Activated CD4-positive, alpha-beta T cell treated with anti-CD3 and anti-CD28 coated beads for 1 hour (primary cell): ENCODE data around the gene ZFYVE28.

Experiments
- DNase-seq: peaks from one replicate; pipeline ENCODE4 v3.0.0-alpha.2; 2020

ZFYVE28 gene

DNA sequence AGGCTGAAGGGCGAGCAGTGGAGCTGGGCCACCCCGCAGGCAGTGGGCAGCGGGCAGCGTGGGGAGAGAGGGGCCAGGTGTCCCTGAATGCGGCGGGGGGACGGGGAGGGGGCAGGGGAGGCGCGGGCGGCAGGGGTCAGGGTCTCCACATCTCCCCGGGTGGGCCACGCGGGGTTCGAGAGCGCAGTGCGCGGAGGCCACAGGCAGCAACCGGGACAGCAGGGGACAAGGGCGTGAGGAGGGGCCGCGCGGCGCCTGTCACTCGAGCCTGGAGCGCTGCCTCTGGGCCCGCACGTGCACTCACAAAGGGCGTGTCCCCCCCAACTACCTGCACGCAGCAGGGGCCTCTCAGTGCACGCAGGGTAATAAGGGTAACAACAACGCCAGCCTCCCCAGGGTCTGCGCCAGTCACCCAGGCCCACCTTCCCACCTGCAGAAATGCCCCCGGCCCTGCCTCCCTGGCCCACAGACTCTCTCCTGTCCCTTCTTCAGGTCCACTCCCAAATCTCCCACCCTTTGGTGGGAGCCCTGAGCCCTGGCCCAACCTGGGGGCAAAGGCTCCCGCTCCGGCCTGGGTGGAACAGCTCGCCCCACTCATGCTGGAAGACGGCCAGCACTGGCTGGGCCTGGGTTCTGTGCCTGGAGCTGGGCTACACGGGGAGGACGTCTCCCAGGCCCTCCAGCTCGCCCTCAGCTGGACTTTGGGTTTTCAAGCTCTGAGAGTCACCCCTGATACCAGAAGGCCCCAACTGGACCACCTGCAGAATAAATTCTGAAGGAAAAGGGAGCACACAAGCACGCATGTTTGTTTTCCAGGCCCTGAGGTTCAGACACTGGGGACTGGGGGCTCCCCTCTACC is 53.2 kb downstream of the ZFYVE28 start:
- no peak for DNase-seq

DNA sequence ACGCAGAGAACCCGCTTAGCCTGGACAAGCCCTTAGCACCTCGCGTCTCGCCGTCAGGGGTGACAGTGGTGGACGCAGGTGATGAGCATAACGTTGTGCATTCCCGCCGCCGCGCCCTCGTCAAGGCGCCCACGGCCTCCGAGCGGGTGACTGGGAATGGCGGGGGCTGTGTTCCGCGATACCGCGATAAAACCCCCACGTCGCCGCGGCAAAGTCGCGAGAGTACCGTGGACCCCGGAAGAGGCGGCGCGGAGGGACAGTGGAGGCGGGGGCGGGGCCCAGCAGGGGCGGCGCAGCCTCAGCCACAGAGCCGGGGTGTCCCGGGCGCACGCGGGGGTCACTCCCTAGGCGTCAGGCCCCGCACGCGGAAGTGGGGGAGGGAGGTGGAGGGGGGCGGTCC is 53.8 kb downstream of the ZFYVE28 start:
- peak; percentile 40 for DNase-seq

DNA sequence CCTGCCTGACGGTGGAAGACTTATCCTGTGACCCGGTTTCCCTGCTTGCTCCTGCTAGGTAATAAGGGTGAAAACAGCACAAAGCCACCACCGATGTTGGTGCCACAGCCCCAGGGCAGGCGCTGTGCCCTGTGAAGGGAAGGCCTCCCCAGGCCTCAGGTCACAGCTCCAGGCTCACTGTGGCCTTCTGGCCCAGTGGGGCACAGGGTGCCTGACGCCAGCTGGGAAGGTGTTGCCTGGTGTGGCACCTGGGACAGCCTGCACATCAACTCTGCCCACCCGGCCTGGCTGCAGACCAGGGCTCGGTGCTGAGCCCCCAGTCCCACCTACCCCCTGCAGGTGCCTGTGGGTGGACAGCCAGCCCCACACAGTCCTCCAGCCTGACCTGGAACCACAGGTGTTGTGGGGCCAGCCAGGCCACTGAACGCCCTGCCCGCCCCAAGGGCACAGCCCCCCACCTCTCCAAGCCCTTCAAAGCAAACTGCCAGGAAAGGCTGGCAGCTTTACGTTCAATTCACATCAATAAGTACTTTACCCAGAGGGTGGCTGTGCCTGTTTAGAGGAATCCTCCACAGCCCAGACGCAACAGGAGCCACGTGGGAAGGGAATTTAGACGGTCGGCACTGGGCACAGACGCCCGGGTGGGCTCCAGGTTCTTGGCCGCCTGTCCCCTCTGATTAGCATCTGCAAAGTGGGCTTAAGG is 54.3 kb downstream of the ZFYVE28 start:
- no peak for DNase-seq

DNA sequence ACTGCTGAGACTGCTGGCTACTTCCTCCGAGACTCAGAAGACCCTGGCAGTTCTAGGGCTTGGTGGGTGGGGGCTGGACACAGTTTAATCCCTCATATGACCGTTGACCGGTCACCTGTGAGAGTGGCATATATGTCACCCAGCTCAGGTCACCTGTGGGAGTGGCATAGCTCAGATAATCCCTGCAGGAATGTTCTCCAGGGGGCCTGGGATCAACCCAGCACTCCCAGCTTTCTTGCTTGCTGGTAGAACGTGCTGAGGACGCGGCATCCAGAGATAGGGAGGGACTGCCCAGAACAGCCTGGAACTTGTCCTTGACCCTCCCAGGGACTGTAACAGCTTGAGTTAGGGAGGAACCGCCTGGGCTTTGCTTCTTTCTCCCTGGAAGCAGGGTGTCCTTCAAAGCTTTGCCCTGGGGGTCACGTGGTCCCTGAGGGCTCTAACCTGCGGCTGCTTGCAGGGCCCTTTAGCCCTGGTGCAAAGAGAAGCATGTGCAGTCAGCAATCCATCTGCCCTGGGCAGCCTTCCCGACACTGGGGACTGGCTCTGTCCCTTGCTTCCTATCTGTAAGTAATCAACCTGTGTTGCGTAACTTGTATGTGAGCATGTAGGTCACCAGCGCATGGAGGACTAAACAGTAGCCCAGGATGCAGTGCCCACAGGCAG is 55.3 kb downstream of the ZFYVE28 start:
- DNase-seq, result no peak

DNA sequence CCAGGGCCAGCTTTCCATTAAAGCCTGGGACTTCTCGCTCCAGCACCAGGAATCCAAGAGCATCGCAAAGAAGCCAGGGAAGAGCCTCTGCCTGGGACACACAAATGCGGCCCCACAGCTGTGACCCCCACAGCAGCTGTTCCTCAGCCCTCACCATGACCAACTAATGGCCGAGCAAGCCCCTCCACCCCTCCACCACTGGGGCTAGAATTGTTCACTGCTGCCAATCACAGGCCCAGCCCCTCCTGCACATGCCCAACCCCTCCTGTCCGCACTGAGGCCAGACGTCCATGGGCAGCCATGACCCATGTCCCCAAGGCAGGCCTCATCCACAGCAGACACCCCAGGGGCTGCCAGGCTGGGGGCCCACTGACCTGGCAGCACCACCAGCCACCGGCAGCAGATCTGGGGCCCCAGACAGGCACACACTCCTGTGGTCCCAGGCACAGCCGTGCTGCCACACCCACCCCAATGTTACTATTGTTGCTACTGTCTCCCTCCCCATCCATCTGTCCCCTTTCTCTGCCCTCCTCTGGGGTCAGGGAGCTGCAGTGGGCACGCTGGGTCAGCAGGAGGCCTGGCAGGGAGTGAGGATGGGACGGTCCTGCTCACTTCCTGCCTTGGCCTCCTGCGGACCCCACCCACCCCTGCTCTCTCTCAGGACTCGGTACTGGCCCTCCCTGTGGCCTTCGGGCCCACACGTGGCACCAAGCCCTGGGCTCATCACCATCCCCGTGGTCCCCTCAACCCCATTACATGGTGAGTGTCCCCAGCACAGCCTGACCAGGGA is 56.0 kb downstream of the ZFYVE28 start:
- DNase-seq, result no peak

DNA sequence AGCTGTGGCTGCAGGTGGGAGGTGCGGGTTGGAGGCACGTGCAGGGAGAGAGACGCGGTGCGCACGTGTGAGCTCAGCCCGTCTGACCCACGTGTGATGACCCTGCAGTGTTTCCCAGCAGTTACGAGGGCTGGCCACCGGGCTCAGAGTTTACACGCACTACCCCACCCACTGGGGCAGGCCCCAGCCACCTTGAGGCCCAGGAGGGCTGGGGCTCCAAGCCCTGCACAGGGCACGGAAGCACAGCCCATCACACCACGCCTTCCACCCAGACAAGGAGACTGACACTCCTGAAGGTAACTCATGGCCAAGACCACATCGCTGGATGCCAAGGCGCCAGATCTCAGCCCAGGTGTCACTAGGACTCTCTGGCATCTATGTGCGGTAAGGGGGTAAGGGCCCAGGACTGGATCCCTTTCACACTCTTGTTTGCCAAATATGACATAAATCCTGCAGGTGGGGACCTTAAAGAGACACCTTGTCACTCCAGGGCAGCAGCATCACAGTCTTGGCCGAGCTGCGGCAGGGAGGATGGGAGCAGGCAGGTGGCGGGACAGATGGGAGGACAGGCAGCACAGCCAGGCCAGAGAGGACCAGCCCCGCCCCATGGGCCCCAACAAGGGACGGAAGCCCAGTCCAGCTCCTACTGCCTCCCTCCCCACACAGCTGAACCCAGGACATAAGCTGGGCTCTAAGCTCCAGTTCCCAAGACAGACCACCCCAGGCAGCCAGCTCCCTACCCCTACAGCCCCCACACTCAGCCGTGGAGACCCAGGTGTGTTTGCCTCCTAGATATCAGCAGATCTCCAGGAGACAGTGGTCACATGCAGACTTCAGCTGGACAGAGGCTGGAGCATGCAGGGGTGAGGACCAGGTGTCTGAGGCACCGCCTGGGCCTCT is 56.8 kb downstream of the ZFYVE28 start:
- DNase-seq, result no peak

DNA sequence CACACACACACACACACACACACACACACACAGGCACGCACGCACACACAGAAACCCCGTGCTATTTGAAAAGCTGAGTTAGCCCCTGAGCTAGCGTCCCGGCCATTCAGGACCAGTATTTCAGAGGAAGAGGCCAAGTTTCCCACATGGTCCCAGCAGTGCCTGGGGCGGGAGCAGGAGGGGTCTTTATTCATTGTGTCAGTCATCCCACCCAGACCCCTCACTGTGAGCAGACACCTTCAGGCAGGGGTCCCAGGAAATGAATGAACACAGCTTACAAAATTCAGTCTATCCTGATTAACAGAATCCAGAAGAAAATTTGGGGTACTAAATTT is 58.1 kb downstream of the ZFYVE28 start:
- DNase-seq, result no peak

DNA sequence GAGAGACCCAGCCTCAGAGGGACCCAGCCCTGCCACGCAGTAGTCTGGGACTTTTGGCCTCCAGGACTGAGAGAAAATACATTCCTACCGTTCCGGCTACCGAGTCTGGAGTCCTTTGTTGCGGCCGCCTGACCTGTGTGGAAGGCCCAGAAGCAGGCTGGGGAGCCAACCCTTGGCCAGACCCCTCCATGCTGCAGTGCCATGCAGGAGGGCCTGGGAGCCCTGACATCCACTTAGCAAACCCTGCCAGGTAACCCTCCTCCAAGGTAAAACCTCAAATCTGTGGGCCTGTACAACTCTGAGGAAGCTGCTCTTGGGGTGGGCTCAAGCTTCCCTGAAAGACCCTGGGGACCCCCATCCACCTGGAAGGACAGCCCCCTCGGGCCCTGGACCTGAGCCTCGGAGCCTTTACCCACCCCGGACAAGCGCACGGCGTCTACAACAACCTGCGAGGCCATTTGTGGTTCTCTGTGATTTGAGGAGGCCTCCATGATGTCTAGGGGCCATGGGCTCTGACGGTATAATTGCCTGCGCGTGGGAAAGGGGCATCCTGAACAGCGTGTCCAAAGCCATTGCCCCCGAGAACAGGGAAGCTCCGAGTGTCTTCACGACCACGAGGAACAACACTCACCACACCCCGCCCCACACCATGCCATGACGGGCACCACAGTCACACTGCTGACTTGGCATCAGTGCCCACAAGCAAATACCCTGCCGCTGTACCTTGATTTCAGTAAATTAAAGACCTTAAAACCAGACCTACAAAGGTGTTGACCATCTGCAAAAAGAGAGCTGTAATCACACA is 58.7 kb downstream of the ZFYVE28 start:
- no peak for DNase-seq

DNA sequence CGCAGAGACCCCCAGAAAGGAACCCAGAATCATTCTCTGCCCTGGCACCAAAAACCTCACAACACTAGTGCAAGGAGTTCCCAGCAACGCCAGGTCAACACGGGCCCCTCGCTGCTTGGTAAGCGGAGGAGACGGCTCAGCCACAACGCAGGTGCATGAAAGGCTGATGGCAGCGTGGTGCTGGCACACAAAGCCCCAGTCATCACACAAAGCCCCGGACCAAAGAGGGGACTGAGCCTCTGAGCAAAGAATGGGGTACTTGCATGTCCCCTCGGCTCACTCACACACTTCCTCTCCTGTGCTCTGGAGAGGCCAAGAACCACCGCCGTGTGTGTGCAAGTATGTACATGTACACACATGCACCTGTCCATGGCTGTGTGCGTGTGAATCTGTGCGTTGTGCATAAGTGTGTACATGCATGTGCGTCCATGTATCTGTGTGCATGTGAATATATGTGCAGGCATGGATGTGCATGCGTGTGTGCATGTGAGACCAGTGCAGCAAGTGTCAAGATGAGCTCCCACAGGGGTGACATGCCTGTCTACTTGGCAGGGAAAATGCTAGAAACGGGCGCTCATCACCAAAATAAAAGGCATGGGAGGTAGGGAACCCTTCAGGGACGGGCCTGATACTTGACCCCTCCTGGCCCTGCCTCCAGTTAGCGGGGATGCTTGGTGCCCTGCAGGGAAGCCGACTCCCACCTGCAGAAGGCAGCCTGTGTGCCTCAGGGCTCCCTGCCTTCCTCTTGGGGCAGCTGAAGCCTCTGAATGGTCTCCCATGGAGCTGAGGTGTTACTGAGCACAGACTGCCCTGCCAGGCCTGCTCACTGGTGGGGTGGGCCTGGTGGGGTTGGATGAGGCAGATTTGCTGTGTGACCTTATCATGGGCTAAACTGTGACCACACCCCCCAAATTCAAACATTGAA is 60.4 kb downstream of the ZFYVE28 start:
- no peak for DNase-seq

DNA sequence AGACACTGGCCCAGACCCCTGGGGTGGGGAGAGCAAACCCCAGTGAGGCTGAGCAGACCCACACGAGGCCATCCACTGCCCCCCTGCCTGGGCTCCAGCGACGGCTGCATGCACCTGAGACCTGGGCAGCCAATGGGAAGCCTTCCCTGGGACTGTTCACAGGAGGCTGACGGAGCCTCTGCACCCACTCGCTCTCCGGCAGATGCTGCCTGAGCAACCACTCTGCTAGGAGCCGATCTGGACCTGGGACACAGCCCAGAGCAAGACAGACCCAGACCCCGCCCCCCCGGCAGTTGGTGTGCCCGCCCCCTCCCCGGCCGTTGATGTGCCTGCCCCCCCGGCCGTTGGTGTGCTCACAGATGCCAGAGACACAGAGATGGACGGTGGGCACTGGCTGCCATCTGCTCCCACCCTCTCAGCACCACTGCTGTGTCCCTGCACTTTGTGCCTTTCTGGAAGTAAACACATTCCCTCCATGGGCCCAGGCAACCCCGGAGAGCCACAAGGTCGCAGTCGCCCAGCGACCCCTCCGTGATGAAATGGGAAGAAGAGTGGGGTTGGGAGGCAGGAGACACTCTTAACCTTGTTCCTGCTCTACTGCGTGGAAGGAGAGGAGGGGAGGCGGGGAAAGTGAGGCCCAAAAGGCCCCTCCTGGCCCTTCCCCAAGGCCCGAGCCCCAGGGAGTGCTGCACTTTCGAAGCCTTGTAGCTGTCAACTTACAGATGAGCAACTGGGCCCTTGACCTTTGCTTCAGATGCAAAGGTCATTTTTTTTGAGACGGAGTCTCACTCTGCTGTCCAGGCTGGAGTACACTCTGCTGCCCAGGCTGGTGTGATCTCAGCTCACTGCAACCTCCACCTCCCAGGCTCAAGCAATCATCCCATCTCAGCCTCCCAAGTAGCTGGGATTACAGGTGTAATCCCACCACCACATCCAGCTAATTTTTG is 62.0 kb downstream of the ZFYVE28 start:
- no peak for DNase-seq

DNA sequence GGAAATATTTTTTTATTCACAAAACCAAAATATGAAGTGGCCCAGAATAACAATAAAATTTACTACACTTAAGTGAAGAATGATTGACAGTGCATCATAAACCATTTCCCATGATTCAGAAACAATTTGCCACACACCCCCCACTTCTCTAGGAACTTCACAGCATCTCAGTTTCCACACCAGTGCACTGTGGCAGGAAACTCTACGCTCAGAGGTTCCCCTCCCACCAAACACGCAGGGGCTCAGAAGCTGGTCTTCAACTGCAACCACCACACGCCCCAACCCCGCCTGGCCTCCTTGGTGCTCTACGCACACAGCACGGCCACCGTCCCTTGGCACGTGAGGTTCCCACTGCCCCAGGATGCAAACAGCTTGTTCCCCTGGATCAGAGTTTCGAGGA is 63.7 kb downstream of the ZFYVE28 start:
- DNase-seq, result no peak

DNA sequence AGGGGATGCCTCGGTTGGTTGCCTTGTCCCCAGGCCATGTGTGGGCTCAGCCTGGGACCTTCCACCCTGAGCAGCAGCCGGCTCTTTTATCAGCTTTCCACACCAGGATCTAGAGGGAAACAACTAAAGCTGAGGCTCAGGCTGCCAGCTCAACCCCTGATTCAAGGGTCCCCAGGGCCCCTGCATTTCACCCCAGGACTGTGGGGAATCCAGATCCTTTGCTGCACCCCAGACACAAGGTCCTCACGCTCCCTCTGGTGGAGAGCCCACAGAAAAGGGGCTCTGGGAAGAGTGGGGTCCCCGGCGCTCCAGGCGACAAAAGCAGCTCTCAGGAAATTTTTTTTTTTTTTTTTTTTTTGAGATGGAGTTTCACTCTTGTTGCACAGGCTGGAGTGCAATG is 64.3 kb downstream of the ZFYVE28 start:
- no peak for DNase-seq

DNA sequence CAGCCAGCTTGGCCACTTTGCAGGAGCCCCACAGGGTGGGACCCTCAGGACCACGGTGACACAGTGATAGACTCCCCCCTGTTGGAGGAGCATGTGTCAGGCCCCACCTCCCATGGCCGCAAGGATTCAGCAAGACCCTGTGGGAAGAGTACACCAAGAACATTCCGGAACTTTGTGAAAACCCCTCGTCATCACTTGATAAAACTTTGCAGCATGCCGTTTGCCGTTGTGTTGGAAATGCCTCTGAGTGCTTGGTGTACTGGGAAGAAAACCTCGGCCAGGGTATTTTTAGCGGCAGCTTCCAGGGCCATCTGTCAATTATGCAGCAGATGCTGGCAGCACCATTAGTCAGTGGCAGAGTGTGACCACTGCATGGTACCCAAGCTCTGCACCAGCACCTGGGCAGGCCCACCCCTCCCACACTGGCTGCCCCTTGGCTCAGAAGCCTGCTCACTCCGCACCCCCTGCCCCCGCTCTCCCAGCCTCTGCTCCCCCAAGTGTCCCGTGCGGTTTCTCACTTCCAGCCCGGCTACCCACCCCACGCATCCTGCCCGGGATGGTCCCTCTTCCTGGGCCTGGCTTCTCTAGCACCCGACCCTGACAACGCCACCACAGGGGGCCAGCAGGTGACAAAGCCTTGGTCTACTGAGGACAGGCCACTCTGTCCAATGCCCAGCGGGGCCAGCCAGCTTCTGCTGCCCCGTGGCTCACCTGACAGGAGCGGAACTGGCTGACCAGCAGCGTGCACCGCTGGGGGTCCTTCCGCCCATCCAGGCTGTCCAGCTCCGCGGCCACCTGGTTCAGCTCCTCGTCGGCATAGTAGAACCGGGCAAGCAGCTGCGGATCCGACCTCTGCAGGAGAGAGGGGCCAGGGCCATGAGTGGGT is 65.0 kb downstream of the ZFYVE28 start:
- DNase-seq, result no peak

DNA sequence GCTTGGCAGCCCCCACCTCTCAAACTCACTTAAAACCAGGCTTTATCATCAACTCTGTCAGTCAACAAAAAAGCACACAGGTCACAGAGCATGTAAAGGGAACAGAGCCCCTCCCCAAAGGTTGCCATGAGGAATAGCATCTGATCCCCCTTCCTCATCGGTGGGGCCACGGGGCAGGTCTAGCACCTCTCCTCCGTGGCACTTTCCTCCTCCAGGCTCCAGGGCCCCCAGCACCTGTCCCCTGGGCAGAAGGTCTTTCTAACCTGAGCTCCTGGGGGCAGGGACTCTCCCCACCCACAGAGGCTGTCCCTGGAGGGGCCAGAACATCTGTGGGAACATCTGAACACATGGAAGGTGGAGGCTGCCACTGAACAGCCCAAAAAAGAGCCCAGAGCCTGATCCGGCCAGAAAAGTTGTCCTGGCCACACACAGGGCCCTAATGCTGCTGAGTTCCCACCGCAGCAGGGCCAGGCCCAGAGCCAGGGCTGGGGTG is 65.7 kb downstream of the ZFYVE28 start:
- DNase-seq, result no peak

DNA sequence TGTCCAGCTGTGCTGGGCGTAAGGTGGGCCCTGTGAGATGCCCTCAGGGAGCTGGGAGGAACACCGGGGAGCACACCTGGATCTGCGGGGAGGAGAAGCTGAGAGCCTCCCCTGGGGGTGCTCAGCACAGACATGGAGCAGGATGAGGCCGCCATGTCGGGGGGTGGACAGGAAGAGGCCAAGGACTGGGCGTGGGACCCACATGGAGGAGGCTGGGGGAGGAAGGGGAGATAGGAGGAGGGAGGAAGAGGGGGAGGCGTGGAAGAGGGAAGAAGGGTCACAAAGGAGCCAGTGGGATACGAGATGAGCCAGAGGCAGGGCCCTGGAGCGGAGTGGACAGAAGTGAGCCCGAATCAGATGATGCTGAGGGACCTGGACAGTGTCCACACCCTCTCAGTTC is 66.3 kb downstream of the ZFYVE28 start:
- peak; percentile 3 for DNase-seq

DNA sequence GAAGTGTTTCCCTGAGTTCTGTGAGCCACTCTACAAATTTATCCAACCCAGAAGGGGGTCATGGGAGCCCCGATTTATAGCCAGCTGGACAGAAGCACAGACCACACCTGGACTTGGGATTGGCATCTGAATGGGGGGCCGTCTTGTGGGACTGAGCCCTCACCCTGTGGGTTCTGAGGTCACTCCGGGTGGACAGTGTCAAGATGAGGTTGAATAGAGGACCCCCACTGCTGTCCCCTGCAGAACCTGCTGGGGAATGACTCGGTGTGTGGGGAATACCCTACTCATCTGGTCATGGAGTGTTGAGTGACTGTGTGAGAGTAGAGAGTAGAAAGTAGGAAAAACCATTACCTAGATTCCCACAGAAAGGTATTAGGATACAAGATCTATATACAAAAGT is 67.5 kb downstream of the ZFYVE28 start:
- peak; percentile 6 for DNase-seq

DNA sequence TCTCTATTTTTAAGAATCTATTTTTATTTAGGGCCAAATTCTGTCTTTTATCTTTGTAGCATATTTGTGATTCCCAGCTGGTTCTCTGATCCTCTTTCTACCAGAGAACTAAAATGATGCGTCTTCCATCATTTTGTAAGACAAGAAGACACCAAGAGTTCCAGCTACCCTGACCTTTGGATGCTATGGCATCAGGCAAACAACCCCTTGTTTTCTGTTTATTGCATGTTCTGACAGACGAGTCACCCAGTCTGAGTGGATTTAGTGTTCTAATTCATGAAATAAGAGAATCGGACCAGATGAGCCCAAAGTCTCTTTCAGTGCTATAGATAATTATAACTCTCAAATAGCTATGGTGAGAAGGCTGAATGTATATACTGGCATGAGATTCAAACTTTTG is 69.7 kb downstream of the ZFYVE28 start:
- no peak for DNase-seq

DNA sequence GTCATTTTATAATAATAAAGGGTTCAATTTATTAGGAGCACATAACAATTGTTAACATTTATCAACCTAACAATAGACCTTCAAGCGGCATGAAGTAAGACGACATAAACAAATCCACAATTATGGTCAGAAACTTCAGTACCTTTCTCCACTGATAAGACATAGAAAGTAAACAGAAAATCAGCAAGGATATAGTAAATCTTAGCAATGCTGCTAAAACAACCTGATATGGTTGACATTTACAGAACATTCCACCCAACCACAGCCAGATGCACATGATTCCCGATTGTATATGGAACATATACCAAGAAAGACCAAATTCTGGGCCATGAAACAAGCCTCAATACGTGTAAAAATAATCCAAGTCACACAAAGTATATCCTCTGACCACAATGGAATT is 71.3 kb downstream of the ZFYVE28 start:
- no peak for DNase-seq
